Trophoblast cell (in vitro differentiated cells and primary cell): ENCODE results near the gene SRC.
A peak's percentile ranks its signal among the peaks of the same experiment; 100 is the strongest.

Source experiments
- DNase-seq, 2 donors: peaks; one replicate each; pipeline ENCODE4 v3.0.0-alpha.2; 2016
- H2AFZ ChIP-seq: 2 replicates; pipeline ENCODE4 v1.6.1; 2013; ENCODE audit warnings: low read length, moderate library complexity, mild to moderate bottlenecking; ENCODE audit not compliant: insufficient read depth, poor library complexity
- H2AK5ac ChIP-seq: 2 replicates; pipeline ENCODE4 v1.6.1; 2013; ENCODE audit warnings: mild to moderate bottlenecking, low read length
- H2BK120ac ChIP-seq: 2 replicates; pipeline ENCODE4 v1.6.1; 2013; ENCODE audit warnings: low read length, mild to moderate bottlenecking, moderate library complexity; ENCODE audit not compliant: insufficient read depth, poor library complexity
- H2BK12ac ChIP-seq: 2 replicates; pipeline ENCODE4 v1.6.1; 2013; ENCODE audit warnings: mild to moderate bottlenecking, low read length, moderate library complexity
- H2BK5ac ChIP-seq: 2 replicates; pipeline ENCODE4 v1.6.1; 2013; ENCODE audit warnings: low read length, low read depth, moderate library complexity, mild to moderate bottlenecking; ENCODE audit not compliant: poor library complexity
- H3K14ac ChIP-seq: 2 replicates; pipeline ENCODE4 v1.6.1; 2013; ENCODE audit warnings: mild to moderate bottlenecking, low read length
- H3K18ac ChIP-seq: 2 replicates; pipeline ENCODE4 v1.6.1; 2013; ENCODE audit warnings: mild to moderate bottlenecking, low read length
- H3K23ac ChIP-seq: 2 replicates; pipeline ENCODE4 v1.6.1; 2013; ENCODE audit warnings: low read length
- H3K27ac ChIP-seq: 2 replicates; pipeline ENCODE4 v1.5.1; 2013; ENCODE audit warnings: low read depth, mild to moderate bottlenecking, inconsistent platforms, low read length, moderate library complexity
- H3K27me3 ChIP-seq: 2 replicates; pipeline ENCODE4 v1.6.1; 2013; ENCODE audit warnings: inconsistent platforms, mild to moderate bottlenecking, low read length, moderate library complexity; ENCODE audit not compliant: insufficient read depth
- H3K36me3 ChIP-seq, 2 experiments: 1 replicate in 1 of 2; 2 replicates in 1 of 2; pipeline ENCODE4 v1.6.1; 2013; ENCODE audit warnings: low read length in 2 of 2, mild to moderate bottlenecking in 2 of 2, moderate library complexity in 1 of 2; ENCODE audit not compliant: insufficient read depth in 2 of 2, control insufficient read depth in 1 of 2
- H3K4ac ChIP-seq: 2 replicates; pipeline ENCODE4 v1.6.1; 2013; ENCODE audit warnings: low read depth, mild to moderate bottlenecking, low read length, moderate library complexity
- H3K4me1 ChIP-seq, 2 experiments: 1 replicate in 1 of 2; 2 replicates in 1 of 2; pipeline ENCODE4 v1.6.1; 2013; ENCODE audit warnings: low read length in 2 of 2, mild to moderate bottlenecking in 2 of 2, moderate library complexity in 1 of 2; ENCODE audit not compliant: insufficient read depth in 2 of 2, control insufficient read depth in 1 of 2
- H3K4me2 ChIP-seq: 2 replicates; pipeline ENCODE4 v1.6.1; 2013; ENCODE audit warnings: inconsistent platforms, mild to moderate bottlenecking, low read length, moderate library complexity
- H3K4me3 ChIP-seq: 2 replicates; pipeline ENCODE4 v1.5.1; 2013; ENCODE audit warnings: mild to moderate bottlenecking, low read depth, low read length, inconsistent platforms
- H3K79me1 ChIP-seq: one replicate; pipeline ENCODE4 v1.6.1; 2013; ENCODE audit warnings: low read length
- H3K79me2 ChIP-seq: 2 replicates; pipeline ENCODE4 v1.6.1; 2013; ENCODE audit warnings: low read length, mild to moderate bottlenecking; ENCODE audit not compliant: control insufficient read depth, insufficient read depth, poor library complexity
- H3K9ac ChIP-seq: 2 replicates; pipeline ENCODE4 v1.6.1; 2013; ENCODE audit warnings: mild to moderate bottlenecking, low read length
- H3K9me3 ChIP-seq: 2 replicates; pipeline ENCODE4 v1.6.1; 2013; ENCODE audit warnings: low read depth, mild to moderate bottlenecking, control low read depth, inconsistent platforms, low read length; ENCODE audit not compliant: insufficient read depth
- H4K12ac ChIP-seq: 2 replicates; pipeline ENCODE4 v1.6.1; 2013; ENCODE audit warnings: low read depth, mild to moderate bottlenecking, low read length, moderate library complexity
- H4K8ac ChIP-seq: 2 replicates; pipeline ENCODE4 v1.6.1; 2013; ENCODE audit warnings: low read depth, mild to moderate bottlenecking, low read length, moderate library complexity
- H4K91ac ChIP-seq: one replicate; pipeline ENCODE4 v1.6.1; 2013; ENCODE audit warnings: low read depth, mild to moderate bottlenecking, low read length, moderate library complexity
- WGBS: extraction: QIAGEN DNeasy Blood & Tissue Kit; methylation state at CpG from one replicate; pipeline ENCODE4 v1.1.7; 2013; ENCODE audit warnings: missing lambda C conversion rate; ENCODE audit not compliant: insufficient read length, insufficient coverage; ENCODE audit errors: extremely low coverage; 5-methylcytosine and 5-hydroxymethylcytosine counted together

Gene SRC

GRCh38 chr20:37363221-37364012 is 17.5 kb downstream of the SRC start:
- Histone ChIP-seq H2BK12ac (no peak overlapping the region), H3K79me2 (peaks cover 38% of the 10 kb centered on the region), H3K27ac (no peak overlapping the region), H3K79me1 (no peaks in the 10 kb centered on the region), H3K4ac (peak overlapping the region; percentile 71), H3K18ac (no peak overlapping the region), H3K4me1 (peaks cover 4 to 8% of the 10 kb centered on the region in 2 experiments), H2AFZ (no peak overlapping the region), H3K9me3 (peaks cover 2% of the 10 kb centered on the region), H4K8ac (no peak overlapping the region), H3K23ac (no peak overlapping the region), H2BK120ac (no peak overlapping the region), H3K27me3 (no peaks in the 10 kb centered on the region), H2AK5ac (no peak overlapping the region), H4K91ac (no peak overlapping the region), H4K12ac (no peak overlapping the region), H3K4me2 (no peak overlapping the region), H2BK5ac (no peak overlapping the region), H3K36me3 (peaks cover 69 to 78% of the 10 kb centered on the region in 2 experiments), H3K14ac (no peak overlapping the region), H3K4me3 (no peak overlapping the region), H3K9ac (no peak overlapping the region)
- no CpG with 5 or more reads among the region's 24 CpGs for WGBS
- no peak for DNase-seq

- Histone ChIP-seq H3K14ac (no peak overlapping the region), H3K4me3 (no peak overlapping the region), H3K9ac (no peak overlapping the region), H3K79me2 (peaks cover 31% of the 10 kb centered on the region), H3K27ac (no peak overlapping the region), H3K4me2 (no peak overlapping the region), H3K4ac (peak overlapping the region; percentile 71), H2BK5ac (no peak overlapping the region), H2AK5ac (no peak overlapping the region), H3K27me3 (no peaks in the 10 kb centered on the region), H3K36me3 (peaks cover 60 to 69% of the 10 kb centered on the region in 2 experiments), H3K4me1 (peaks cover 0 to 2% of the 10 kb centered on the region in 2 experiments), H4K12ac (no peak overlapping the region), H2BK12ac (no peak overlapping the region), H2AFZ (no peak overlapping the region), H4K8ac (no peak overlapping the region), H4K91ac (no peak overlapping the region), H3K79me1 (no peaks in the 10 kb centered on the region), H2BK120ac (no peak overlapping the region), H3K23ac (no peak overlapping the region), H3K18ac (no peak overlapping the region), H3K9me3 (no peaks in the 10 kb centered on the region)
- WGBS: no CpG with 5 or more reads among the region's 21 CpGs
- no peak for DNase-seq
These were observed 18.3 kb downstream of the SRC start for GRCh38 chr20:37364013-37364926.

GRCh38 chr20:37364927-37365272 is 19.0 kb downstream of the SRC start:
- Histone ChIP-seq H3K18ac (no peak overlapping the region), H3K23ac (no peak overlapping the region), H3K9me3 (no peaks in the 10 kb centered on the region), H2BK120ac (no peak overlapping the region), H4K8ac (no peak overlapping the region), H2AK5ac (no peak overlapping the region), H3K4ac (peak overlapping the region; percentile 5), H3K4me3 (no peak overlapping the region), H3K14ac (no peak overlapping the region), H3K4me2 (no peak overlapping the region), H3K79me1 (no peaks in the 10 kb centered on the region), H3K36me3 (peaks cover 56 to 64% of the 10 kb centered on the region in 2 experiments), H4K91ac (no peak overlapping the region), H2BK12ac (no peak overlapping the region), H3K27ac (no peak overlapping the region), H3K27me3 (no peaks in the 10 kb centered on the region), H3K79me2 (peaks cover 28% of the 10 kb centered on the region), H3K4me1 (no peaks in the 10 kb centered on the region), H2BK5ac (no peak overlapping the region), H3K9ac (no peak overlapping the region), H4K12ac (no peak overlapping the region), H2AFZ (no peak overlapping the region)
- WGBS: no CpG with 5 or more reads among the region's 3 CpGs
- DNase-seq: no peak

GRCh38 chr20:37365760-37366638 is 20.1 kb downstream of the SRC start:
- Histone ChIP-seq H3K27ac (no peak overlapping the region), H3K4me3 (no peak overlapping the region), H4K12ac (no peak overlapping the region), H3K79me1 (no peaks in the 10 kb centered on the region), H2BK5ac (no peak overlapping the region), H3K14ac (no peak overlapping the region), H2BK120ac (no peak overlapping the region), H4K91ac (no peak overlapping the region), H3K9ac (no peak overlapping the region), H3K4me2 (no peak overlapping the region), H2AFZ (no peak overlapping the region), H3K23ac (no peak overlapping the region), H3K4ac (peak overlapping the region; percentile 76), H3K27me3 (no peaks in the 10 kb centered on the region), H2BK12ac (no peak overlapping the region), H3K18ac (no peak overlapping the region), H3K36me3 (peaks cover 53 to 57% of the 10 kb centered on the region in 2 experiments), H3K4me1 (no peaks in the 10 kb centered on the region), H3K79me2 (peaks cover 22% of the 10 kb centered on the region), H3K9me3 (no peaks in the 10 kb centered on the region), H4K8ac (no peak overlapping the region), H2AK5ac (no peak overlapping the region)
- DNase-seq: peak in 1 of 2 donors; percentile 27
- WGBS: no CpG with 5 or more reads among the region's 6 CpGs
